Activated CD8-positive, alpha-beta memory T cell treated with anti-CD3 and anti-CD28 coated beads, Interleukin-2, amount 50 U/mL, for 24 hours (primary cell): Measurements from ENCODE around the gene SARDH.
"Not testable (repeated sequence)": the region's sequence is repeated elsewhere in the genome, so short reads cannot be mapped to it uniquely, and the experiment has no call there.

Experiments
- DNase-seq: peaks from one replicate; pipeline ENCODE4 v3.0.0-alpha.2; 2020; ENCODE audit errors: extremely low read depth

Gene SARDH

DNA sequence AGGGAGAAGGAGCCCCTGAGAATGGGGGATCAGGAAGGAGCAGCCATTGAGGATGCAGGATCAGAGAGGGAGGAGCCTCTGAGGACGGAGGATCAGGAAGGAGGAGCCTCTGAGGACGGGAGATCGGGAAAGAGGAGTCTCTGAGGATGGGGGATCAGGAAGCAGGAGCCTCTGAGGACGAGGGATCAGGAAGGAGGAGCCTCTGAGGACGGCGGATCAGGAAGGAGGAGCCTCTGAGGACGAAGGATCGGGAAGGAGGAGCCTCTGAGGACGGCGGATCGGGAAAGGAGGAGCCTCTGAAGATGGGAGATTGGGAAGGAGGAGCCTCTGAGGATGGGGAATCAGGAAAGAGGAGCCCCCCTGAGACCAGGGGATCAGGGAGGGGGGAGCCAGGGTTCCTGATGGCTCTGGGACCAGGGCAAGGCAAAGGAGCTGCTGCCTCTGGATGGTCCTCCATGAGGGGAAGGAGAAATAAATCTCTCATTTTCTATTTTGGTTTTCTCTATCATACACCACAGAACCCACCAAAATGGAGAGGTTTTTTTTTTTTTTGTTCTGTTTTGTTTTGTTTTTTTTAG lies 22.6 kb upstream of the SARDH start:
- no peak for DNase-seq

GRCh38 chr9:133759946-133760345 lies 21.8 kb upstream of the SARDH start:
- no peak for DNase-seq

- DNase-seq: no peak
Measured at GRCh38 chr9:133759146-133759900, 21.2 kb upstream of the SARDH start.

DNA sequence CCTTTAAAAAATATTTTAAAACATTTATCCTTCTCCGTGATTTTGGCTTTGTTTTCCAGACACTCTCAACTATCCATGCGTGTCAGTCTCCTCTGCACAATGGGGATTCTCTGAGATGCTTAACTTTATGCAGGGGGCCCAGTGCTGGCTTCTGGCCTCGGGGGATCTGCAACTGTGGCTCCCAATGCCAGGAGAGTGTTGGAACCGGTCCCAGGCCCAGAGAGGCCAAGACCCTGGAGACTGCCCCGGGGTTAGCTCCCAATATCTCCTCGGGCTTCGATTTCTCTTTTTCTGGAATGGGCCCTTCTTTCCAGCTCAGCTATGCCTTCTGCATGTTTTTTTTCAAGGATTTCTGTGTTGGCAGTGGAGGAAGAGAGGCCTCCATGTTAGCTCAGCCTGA lies 20.1 kb upstream of the SARDH start:
- no peak for DNase-seq

GRCh38 chr9:133754688-133755227 lies 16.6 kb upstream of the SARDH start:
- DNase-seq: no peak

DNA sequence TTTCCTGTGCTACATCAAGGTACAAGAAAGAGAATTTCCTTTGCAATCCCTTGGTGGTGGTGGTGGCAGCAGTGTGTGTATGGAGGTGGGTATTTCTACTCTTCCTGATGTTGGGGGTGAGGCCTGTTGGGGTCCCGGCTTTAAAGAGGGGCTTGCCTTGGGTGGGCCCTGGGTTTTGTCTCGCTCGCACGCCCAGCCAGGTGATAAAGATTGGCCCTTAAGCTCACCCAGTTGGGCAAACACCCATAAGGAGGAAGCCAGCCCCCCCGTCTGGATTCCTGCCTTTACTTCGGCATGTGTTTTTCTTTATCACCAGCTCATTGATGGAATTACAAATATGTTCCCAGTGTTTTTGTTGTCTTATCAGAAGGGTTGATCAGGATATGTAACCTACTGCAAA lies 16.0 kb upstream of the SARDH start:
- DNase-seq: no peak

DNA sequence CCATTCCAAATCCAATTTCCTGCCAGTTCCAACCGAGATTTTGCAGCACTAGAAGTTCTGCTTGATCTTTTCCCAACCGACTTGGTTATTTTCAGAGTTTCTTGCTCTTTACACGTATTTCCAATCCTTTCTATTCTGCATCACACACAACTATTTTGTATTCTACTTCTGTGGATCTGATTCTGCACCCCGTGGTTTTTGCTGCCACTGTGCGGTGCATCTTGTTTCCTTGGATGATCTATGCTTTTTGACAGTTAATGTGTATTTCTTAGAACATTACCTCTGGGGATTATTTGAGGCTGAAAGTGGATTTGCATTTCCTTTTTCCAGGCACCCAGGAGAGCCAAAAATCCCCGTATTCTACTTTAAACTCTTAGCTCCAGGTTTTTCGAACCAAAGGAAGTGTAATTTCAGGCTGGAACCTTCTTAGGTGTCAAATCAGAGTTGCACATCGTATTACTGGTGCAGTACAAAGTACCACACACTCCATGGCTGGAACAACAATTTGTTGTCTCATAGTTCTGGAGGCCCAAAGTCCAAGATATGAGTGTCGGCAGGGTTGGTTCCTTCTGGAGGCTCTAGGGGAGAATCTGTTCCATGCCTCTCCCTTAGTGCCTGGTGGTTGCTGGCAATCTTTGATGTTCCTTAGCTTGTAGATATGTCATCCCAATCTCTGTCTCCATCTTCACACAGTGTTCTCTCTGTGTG lies 14.7 kb upstream of the SARDH start:
- DNase-seq: no peak

DNA sequence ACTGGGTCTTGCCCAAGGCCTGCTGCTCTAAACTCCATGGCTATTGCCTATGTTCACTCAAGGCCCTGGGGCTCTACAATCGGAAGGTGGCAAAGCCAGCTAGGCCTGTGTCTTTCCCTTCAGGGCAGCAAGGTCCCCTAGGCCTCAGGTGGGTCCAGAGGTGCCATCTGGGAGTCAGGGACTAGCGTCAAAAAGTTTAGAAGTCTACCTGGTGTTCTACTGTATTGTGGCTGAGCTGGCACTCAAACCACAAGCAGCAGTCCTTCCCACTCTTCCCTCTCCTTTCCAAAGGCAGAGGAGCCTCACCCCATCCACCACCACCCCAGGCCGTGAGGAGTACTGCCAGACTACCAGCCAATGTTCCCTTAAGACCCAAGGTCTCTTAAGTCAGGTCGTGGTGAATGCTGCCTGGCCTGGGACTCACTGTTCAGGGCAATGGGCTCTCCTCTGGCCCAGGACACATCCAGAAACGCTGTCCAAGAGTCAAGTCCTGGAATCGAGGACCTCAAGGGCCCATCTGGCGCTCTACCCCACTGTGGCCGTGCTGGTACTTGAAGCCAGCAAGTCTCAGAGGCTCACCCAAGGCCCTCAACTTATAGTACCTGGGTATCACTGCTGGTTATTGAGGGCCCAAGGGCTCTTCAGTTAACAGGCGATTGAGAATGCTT lies 13.0 kb upstream of the SARDH start:
- no peak for DNase-seq

GRCh38 chr9:133747309-133747708 lies 9.2 kb upstream of the SARDH start:
- no peak for DNase-seq

GRCh38 chr9:133744528-133744927 lies 6.4 kb upstream of the SARDH start:
- not testable (repeated sequence) for DNase-seq

- DNase-seq: peak; percentile 36
Measured at GRCh38 chr9:133742849-133743444, 4.8 kb upstream of the SARDH start.

- DNase-seq: no peak
Measured at GRCh38 chr9:133742251-133742650, 4.1 kb upstream of the SARDH start.

GRCh38 chr9:133741716-133742115 lies 3.6 kb upstream of the SARDH start:
- no peak for DNase-seq

DNA sequence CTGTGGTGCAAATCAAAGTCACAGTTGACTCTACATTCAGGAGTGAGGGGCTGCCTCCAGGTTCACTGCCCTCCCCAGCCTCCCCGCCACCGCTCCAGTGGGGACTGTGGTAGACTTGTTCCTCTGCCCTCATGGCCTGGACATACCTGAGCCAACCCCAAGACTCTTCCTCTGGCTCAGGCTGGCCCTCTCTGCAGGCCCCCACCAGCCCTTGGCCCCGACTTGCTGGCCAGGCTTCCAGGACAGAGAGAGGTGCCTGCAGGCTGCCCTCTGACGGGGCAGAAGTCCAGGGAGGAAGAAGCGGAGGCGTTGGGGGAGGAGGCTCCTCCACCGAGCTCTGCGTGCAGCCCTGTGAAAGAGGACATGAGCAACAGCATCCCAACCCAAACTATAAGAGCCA lies 2.8 kb upstream of the SARDH start:
- DNase-seq: no peak

- no peak for DNase-seq
Measured at GRCh38 chr9:133739408-133740280, 1.5 kb upstream of the SARDH start.

GRCh38 chr9:133738640-133739225 lies 581 bp upstream of the SARDH start:
- DNase-seq: no peak

DNA sequence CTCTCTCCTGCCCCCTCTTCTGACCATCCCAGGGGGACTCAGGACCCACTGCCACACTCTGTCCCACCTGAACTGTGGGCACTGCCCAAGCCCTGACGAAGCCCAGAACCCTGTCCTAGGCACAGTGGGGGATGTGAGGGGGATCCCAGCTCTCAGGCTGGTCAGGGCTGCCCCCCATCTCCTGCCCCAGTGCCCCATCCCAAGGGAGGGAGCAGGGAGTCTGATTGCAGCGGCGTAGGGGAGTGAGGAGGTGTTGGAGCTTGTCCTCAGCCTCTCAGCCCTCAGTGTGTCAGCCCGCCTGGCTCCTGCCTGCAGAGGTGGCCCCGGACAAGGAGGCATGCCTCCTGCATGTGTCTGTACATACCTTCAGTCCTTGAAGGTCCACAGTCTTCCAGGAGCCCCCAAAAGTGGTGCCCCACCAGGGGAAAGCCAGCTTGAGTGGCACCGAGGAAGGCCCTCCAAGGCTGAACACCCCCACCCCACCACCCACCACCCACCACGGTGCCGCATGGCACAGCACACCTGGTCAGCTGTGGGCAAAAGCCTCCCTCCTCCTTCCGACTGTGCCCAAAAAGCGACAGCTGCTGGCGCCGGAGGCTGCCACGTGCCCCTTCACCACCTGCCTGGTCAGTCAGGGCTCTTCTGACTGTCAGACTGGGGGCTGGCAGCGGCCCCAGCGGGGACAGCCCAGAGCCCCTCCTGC lies 930 bp downstream of the SARDH start:
- no peak for DNase-seq

- no peak for DNase-seq
Measured at GRCh38 chr9:133735931-133736330, 2.2 kb downstream of the SARDH start.

GRCh38 chr9:133735415-133735775 lies 2.8 kb downstream of the SARDH start:
- DNase-seq: no peak
